GM12878 (cell line): ENCODE data around the gene STK32B. TPM values are rescaled to one million over a fixed set of nuclear protein-coding genes. Genes with fewer than 3 reads are reported as not detected.

ENCODE experiments used
- ATAC-seq: fragments of 200-7000 bp; cut with Tn5 transposase; 3 replicates; pipeline ENCODE4 v1.9.1; 2020; ENCODE audit warnings: mild to moderate bottlenecking, moderate library complexity
- BruUV-seq: library from RNA; stranded (reverse); fragments of 400-500 nt; replicated peaks from 2 replicates; lab custom pipeline; 2021; lab: Mats Ljungman, UMichigan
- CTCF ChIA-PET: fragments of 300-600 bp; sonication (Branson Sonifier 250); formaldehyde crosslinking; extraction: SDS; loops from one replicate; lab custom pipeline; 2021; ENCODE audit warnings: inconsistent platforms; lab: Yijun Ruan, JAX
- POLR2A ChIA-PET: fragments of 350-600 bp; formaldehyde crosslinking; extraction: SDS; loops from one replicate; lab custom pipeline; 2021; ENCODE audit warnings: inconsistent platforms; lab: Charles Lee
- RAD21 ChIA-PET: fragments of 300-600 bp; sonication (Branson Sonifier 250); formaldehyde crosslinking; loops from one replicate; lab custom pipeline; 2023; ENCODE audit warnings: antibody characterized with exemption; ENCODE audit not compliant: unreplicated experiment; lab: Charles Lee
- SMC1A ChIA-PET: fragments of 300-600 bp; sonication (Branson Sonifier 250); formaldehyde crosslinking; loops from one replicate; lab custom pipeline; 2023; ENCODE audit not compliant: unreplicated experiment, uncharacterized antibody; lab: Charles Lee
- DNase-seq: peaks from one replicate; pipeline ENCODE4 v3.0.0-alpha.2; 2011; ENCODE audit warnings: low read depth, low spot score
- FAIRE-seq: peaks from 3 replicates; lab custom pipeline; 2011; peaks lifted over from hg19 to GRCh38; lab: Jason Lieb, UNC
- H2AFZ ChIP-seq: 2 replicates; pipeline ENCODE4 v1.6.0; 2011; ENCODE audit warnings: low read depth, low read length, control low read depth; ENCODE audit not compliant: control insufficient read depth
- H3K27ac ChIP-seq: 2 replicates; pipeline ENCODE4 v1.5.1; 2011; ENCODE audit warnings: control low read depth; ENCODE audit not compliant: control insufficient read depth, insufficient read depth
- H3K27me3 ChIP-seq, 2 experiments: replicated peaks in 1 of 2; 2 replicates each; pipeline versions ENCODE4 v1.6.0 to v1.6.1; 2011; ENCODE audit warnings: low read length in 1 of 2; ENCODE audit not compliant: control insufficient read depth in 2 of 2, insufficient read depth in 2 of 2
- H3K36me3 ChIP-seq, 2 experiments: 2 replicates each; pipeline ENCODE4 v1.5.1; 2011; ENCODE audit warnings: low read length in 1 of 2; ENCODE audit not compliant: control insufficient read depth in 2 of 2, insufficient read depth in 2 of 2
- H3K4me1 ChIP-seq: 2 replicates; pipeline ENCODE4 v1.6.1; 2011; ENCODE audit warnings: mild to moderate bottlenecking, low read length, moderate library complexity, mixed read lengths; ENCODE audit not compliant: control insufficient read depth, insufficient read depth
- H3K4me2 ChIP-seq: 2 replicates; pipeline ENCODE4 v1.6.0; 2011; ENCODE audit warnings: control low read depth; ENCODE audit not compliant: control insufficient read depth, insufficient read depth
- H3K4me3 ChIP-seq: fragments of 200-600 bp; sonication (generic); 2 replicates; pipeline ENCODE4 v1.5.1; 2016
- H3K79me2 ChIP-seq: 2 replicates; pipeline ENCODE4 v1.6.0; 2011; ENCODE audit warnings: low read length; ENCODE audit not compliant: control insufficient read depth, insufficient read depth
- H3K9ac ChIP-seq: 2 replicates; pipeline ENCODE4 v1.8.0; 2011; ENCODE audit warnings: low read length, control low read depth, mixed read lengths; ENCODE audit not compliant: control insufficient read depth, insufficient read depth
- H3K9me3 ChIP-seq: replicated peaks from 3 replicates; pipeline ENCODE4 v1.5.1; 2011; ENCODE audit warnings: mild to moderate bottlenecking, low read length; ENCODE audit not compliant: control insufficient read depth, insufficient read depth
- H4K20me1 ChIP-seq: 2 replicates; pipeline ENCODE4 v1.6.0; 2011; ENCODE audit not compliant: control insufficient read depth, insufficient read depth
- CBX3 ChIP-seq: fragments of 200-600 bp; sonication (generic); IDR thresholded peaks from 2 replicates; pipeline ENCODE4 v1.6.1; 2016; ENCODE audit warnings: low read depth, borderline replicate concordance
- CHD2 ChIP-seq: IDR thresholded peaks from 2 replicates; pipeline ENCODE4 v1.6.1; 2011; ENCODE audit warnings: low read depth, low read length, improper control_type of control experiment, borderline replicate concordance
- EZH2 ChIP-seq: IDR thresholded peaks from 2 replicates; pipeline ENCODE4 v1.6.1; 2012; ENCODE audit warnings: low read depth, mild to moderate bottlenecking, control low read depth, inconsistent platforms, low read length, borderline replicate concordance; ENCODE audit not compliant: control insufficient read depth
- GABPA ChIP-seq: IDR thresholded peaks from 2 replicates; pipeline ENCODE4 v1.6.1; 2014; ENCODE audit warnings: antibody characterized with exemption, low read depth, mild to moderate bottlenecking, inconsistent platforms
- NBN ChIP-seq: fragments of 450-650 bp; IDR thresholded peaks from 2 replicates; pipeline ENCODE4 v1.6.1; 2016
- PRDM15 ChIP-seq: fragments of 450-650 bp; formaldehyde crosslinking; IDR thresholded peaks from 2 replicates; pipeline ENCODE4 v1.4.0; 2020; ENCODE audit warnings: mild to moderate bottlenecking, moderate library complexity
- SUZ12 ChIP-seq: fragments of 200-600 bp; sonication (generic); IDR thresholded peaks from one replicate; pipeline ENCODE4 v1.6.1; 2018; ENCODE audit warnings: antibody characterized with exemption, mild to moderate bottlenecking; ENCODE audit not compliant: unreplicated experiment
- WGBS: methylation state at CpG from one replicate; pipeline ENCODE4 v1.1.6; 2016; ENCODE audit warnings: low lambda C conversion rate; ENCODE audit not compliant: insufficient replicate concordance, insufficient coverage; ENCODE audit errors: missing lambda C conversion rate; 5-methylcytosine and 5-hydroxymethylcytosine counted together
- in situ Hi-C: fragments of 300-500 bp; cut with MboI; formaldehyde crosslinking; loops from 9 replicates; pipeline ENCODE4 v1.14.3; 2018; ENCODE audit warnings: mixed read lengths
- intact Hi-C: fragments of 100-400 bp; cut with micrococcal nuclease; formaldehyde crosslinking; loops from one replicate; pipeline ENCODE4 v1.14.2; 2022; ENCODE audit not compliant: unreplicated experiment
- polyA plus RNA-seq, 11 experiments: library from polyadenylated mRNA; depleted of rRNA in 4 of 11; unstranded in 6 of 11; stranded (reverse) in 5 of 11; fragments of >200 nt; fragmentation: Nextera tagmentation in 4 of 11; fragmentation: Illumina TruSeq in 1 of 11; extraction: Ambion mirVana in 4 of 11; extraction: Trizol in 1 of 11; gene quantifications; 1 replicate in 1 of 11; 2 replicates in 10 of 11; pipeline versions ENCODE4 v1.2.1 to v1.2.3, GENCODE V29; 2011 to 2016; ENCODE audit warnings: inconsistent platforms in 2 of 11, missing spikeins in 2 of 11, low read depth in 1 of 11
- total RNA-seq, 4 experiments: library from RNA; depleted of rRNA in 3 of 4; stranded (reverse); fragments of >200 nt in 3 of 4; fragmentation: Illumina TruSeq in 1 of 4; extraction: Trizol in 1 of 4; gene quantifications; 2 replicates each; pipeline versions ENCODE4 v1.2.1 to v1.2.3, GENCODE V29; 2013 to 2021
- TF ChIP-seq, protein P1 (sequence below): fragments of 150-350 bp; IDR thresholded peaks from 2 replicates; pipeline ENCODE4 v1.6.1; 2016; ENCODE audit warnings: low read depth, low read length
- TF ChIP-seq, protein P2 (sequence below): fragments of 450-650 bp; IDR thresholded peaks from 2 replicates; pipeline ENCODE4 v1.6.1; 2017; ENCODE audit warnings: low read depth, mild to moderate bottlenecking, moderate library complexity
- TF ChIP-seq, protein P3 (sequence below): IDR thresholded peaks from 2 replicates; pipeline ENCODE4 v1.6.1; 2012; ENCODE audit warnings: low read length, inconsistent platforms
- TF ChIP-seq, protein P4 (sequence below): fragments of 450-650 bp; IDR thresholded peaks from 2 replicates; pipeline ENCODE4 v1.6.1; 2017; ENCODE audit warnings: mild to moderate bottlenecking

Gene STK32B
- total and polyA plus RNA-seq, 10 of the 15 experiments (the other 5 are each of a cell fraction or from before 2014, with no cell fraction given): 0.04 to 0.12 (median 0.08) TPM; not detected in 7

DNA sequence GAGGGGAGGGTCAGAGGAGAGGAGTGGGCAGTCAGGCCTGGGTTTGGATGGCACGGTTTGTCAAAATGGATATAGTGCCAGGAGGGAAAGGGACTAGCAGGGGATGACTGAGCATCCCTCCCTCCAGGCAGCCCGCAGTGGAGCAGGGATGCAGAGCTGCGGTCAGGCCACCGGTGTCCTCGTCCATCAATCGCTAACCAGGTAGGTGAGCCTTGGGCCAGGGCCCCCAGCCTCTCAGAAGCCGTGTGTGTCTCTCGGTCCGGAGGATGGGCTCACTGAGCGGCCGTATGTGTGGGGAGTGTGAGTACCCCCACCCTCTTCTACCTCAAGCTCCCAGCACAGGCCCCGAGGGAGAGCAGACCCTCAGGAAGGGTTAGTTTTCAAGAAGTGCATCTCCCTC is 31.5 kb upstream of the STK32B start:
- ChIA-PET CTCF (no interaction called here), RAD21 (no interaction called here), SMC1A (interaction anchor here (0.6 kb wide), 1 partner anchor 613 kb away, joined by 3 read pairs; no protein-coding TSS in a partner anchor), POLR2A (no interaction called here)
- Histone ChIP-seq H3K9ac (no peak overlapping the region), H4K20me1 (no peaks in the 10 kb centered on the region), H3K4me2 (no peak overlapping the region), H3K4me1 (no peaks in the 10 kb centered on the region), H3K79me2 (no peaks in the 10 kb centered on the region), H3K27me3 (peaks cover 0 to 6% of the 10 kb centered on the region in 2 experiments; a peak in 1 of 4 replicates), H2AFZ (no peak overlapping the region), H3K36me3 (no peaks in the 10 kb centered on the region), H3K27ac (no peak overlapping the region), H3K9me3 (no peaks in the 10 kb centered on the region), H3K4me3 (no peak overlapping the region)
- in situ Hi-C loops (no loop called here), intact Hi-C loops (no loop called here)
- DNase-seq (no peak), ATAC-seq (no peak), FAIRE-seq (no peak)
- BruUV-seq: no TSS peak
- 57% methylated on average over 11 of the region's 12 CpGs for WGBS
- TF ChIP-seq, protein P1, sequence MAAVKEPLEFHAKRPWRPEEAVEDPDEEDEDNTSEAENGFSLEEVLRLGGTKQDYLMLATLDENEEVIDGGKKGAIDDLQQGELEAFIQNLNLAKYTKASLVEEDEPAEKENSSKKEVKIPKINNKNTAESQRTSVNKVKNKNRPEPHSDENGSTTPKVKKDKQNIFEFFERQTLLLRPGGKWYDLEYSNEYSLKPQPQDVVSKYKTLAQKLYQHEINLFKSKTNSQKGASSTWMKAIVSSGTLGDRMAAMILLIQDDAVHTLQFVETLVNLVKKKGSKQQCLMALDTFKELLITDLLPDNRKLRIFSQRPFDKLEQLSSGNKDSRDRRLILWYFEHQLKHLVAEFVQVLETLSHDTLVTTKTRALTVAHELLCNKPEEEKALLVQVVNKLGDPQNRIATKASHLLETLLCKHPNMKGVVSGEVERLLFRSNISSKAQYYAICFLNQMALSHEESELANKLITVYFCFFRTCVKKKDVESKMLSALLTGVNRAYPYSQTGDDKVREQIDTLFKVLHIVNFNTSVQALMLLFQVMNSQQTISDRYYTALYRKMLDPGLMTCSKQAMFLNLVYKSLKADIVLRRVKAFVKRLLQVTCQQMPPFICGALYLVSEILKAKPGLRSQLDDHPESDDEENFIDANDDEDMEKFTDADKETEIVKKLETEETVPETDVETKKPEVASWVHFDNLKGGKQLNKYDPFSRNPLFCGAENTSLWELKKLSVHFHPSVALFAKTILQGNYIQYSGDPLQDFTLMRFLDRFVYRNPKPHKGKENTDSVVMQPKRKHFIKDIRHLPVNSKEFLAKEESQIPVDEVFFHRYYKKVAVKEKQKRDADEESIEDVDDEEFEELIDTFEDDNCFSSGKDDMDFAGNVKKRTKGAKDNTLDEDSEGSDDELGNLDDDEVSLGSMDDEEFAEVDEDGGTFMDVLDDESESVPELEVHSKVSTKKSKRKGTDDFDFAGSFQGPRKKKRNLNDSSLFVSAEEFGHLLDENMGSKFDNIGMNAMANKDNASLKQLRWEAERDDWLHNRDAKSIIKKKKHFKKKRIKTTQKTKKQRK: no peak
- TF ChIP-seq PRDM15 (CRISPR knock-in tag) (no peak), EZH2 (no peak), NBN (no peak), SUZ12 (no peak), GABPA (no peak), CHD2 (no peak), CBX3 (no peak)
- TF ChIP-seq, protein P2, sequence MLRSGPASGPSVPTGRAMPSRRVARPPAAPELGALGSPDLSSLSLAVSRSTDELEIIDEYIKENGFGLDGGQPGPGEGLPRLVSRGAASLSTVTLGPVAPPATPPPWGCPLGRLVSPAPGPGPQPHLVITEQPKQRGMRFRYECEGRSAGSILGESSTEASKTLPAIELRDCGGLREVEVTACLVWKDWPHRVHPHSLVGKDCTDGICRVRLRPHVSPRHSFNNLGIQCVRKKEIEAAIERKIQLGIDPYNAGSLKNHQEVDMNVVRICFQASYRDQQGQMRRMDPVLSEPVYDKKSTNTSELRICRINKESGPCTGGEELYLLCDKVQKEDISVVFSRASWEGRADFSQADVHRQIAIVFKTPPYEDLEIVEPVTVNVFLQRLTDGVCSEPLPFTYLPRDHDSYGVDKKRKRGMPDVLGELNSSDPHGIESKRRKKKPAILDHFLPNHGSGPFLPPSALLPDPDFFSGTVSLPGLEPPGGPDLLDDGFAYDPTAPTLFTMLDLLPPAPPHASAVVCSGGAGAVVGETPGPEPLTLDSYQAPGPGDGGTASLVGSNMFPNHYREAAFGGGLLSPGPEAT: no peak
- TF ChIP-seq, protein P3, sequence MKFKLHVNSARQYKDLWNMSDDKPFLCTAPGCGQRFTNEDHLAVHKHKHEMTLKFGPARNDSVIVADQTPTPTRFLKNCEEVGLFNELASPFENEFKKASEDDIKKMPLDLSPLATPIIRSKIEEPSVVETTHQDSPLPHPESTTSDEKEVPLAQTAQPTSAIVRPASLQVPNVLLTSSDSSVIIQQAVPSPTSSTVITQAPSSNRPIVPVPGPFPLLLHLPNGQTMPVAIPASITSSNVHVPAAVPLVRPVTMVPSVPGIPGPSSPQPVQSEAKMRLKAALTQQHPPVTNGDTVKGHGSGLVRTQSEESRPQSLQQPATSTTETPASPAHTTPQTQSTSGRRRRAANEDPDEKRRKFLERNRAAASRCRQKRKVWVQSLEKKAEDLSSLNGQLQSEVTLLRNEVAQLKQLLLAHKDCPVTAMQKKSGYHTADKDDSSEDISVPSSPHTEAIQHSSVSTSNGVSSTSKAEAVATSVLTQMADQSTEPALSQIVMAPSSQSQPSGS: no peak
- TF ChIP-seq, protein P4, sequence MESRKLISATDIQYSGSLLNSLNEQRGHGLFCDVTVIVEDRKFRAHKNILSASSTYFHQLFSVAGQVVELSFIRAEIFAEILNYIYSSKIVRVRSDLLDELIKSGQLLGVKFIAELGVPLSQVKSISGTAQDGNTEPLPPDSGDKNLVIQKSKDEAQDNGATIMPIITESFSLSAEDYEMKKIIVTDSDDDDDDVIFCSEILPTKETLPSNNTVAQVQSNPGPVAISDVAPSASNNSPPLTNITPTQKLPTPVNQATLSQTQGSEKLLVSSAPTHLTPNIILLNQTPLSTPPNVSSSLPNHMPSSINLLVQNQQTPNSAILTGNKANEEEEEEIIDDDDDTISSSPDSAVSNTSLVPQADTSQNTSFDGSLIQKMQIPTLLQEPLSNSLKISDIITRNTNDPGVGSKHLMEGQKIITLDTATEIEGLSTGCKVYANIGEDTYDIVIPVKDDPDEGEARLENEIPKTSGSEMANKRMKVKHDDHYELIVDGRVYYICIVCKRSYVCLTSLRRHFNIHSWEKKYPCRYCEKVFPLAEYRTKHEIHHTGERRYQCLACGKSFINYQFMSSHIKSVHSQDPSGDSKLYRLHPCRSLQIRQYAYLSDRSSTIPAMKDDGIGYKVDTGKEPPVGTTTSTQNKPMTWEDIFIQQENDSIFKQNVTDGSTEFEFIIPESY: no peak
